Naive thymus-derived CD8-positive, alpha-beta T cell (primary cell): ENCODE data around the gene INPP4A. TPM values are rescaled to one million over a fixed set of nuclear protein-coding genes. Genes with fewer than 3 reads are reported as not detected.

ENCODE experiments used
- ATAC-seq, 2 donors: fragments of 150-1000 bp; cut with Tn5 transposase in 1 of 2; sonication (Bioruptor Pico), chemical (Tn5 transposase) in 1 of 2; 1 replicate in 1 of 2; 2 replicates in 1 of 2; pipeline ENCODE4 v1.10.0; 2021; ENCODE audit warnings: mild to moderate bottlenecking in 2 of 2, moderate library complexity in 2 of 2
- POLR2A ChIA-PET: fragments of 350-600 bp; sonication (Branson Sonifier 250); formaldehyde crosslinking; loops from one replicate; lab custom pipeline; 2021; ENCODE audit warnings: antibody characterized with exemption; lab: Charles Lee
- DNase-seq, 10 donors: peaks; one replicate each; pipeline versions ENCODE4 v3.0.0 to v3.0.0-alpha.2; 2020 to 2022
- H3K27ac Mint-ChIP-seq, 10 donors: one replicate each; pipeline ENCODE4 v1.8.0; 2020 to 2022; ENCODE audit warnings: mild to moderate bottlenecking in 10 of 10, mixed read lengths in 10 of 10, moderate library complexity in 4 of 10, inconsistent platforms in 1 of 10
- H3K27me3 Mint-ChIP-seq, 5 donors: one replicate each; pipeline ENCODE4 v1.8.0; 2021 to 2022; ENCODE audit warnings: mixed read lengths in 5 of 5
- H3K36me3 Mint-ChIP-seq, 3 donors: one replicate each; pipeline ENCODE4 v1.8.0; 2020 to 2022; ENCODE audit warnings: mixed read lengths in 3 of 3, mild to moderate bottlenecking in 2 of 3, inconsistent platforms in 1 of 3
- H3K4me1 Mint-ChIP-seq, 4 donors: one replicate each; pipeline ENCODE4 v1.8.0; 2021 to 2022; ENCODE audit warnings: mixed read lengths in 4 of 4
- H3K4me3 Mint-ChIP-seq, 10 donors: one replicate each; pipeline ENCODE4 v1.8.0; 2020 to 2022; ENCODE audit warnings: mild to moderate bottlenecking in 10 of 10, mixed read lengths in 10 of 10, moderate library complexity in 6 of 10, inconsistent platforms in 1 of 10
- H3K9me3 Mint-ChIP-seq, 9 donors: one replicate each; pipeline ENCODE4 v1.8.0; 2020 to 2022; ENCODE audit warnings: mixed read lengths in 9 of 9, mild to moderate bottlenecking in 3 of 9, inconsistent platforms in 1 of 9, moderate library complexity in 1 of 9
- polyA plus RNA-seq, 3 donors: library from polyadenylated mRNA; unstranded; fragments of 300-500 nt; fragmentation: Illumina TruSeq; gene quantifications; one replicate each; pipeline ENCODE4 v1.2.3, GENCODE V29; 2021
- total RNA-seq, 8 experiments: library from RNA in 2 of 8; stranded (reverse) in 2 of 8; gene quantifications; one replicate each; pipeline ENCODE4 v1.2.3 and lab custom pipeline; 2021 to 2026

Gene INPP4A
- total and polyA plus RNA-seq, 5 experiments from 2014 or later, result 37.7 to 141 (median 64.3) TPM

- no peaks in the 10 kb centered on the region for H3K9me3 Mint-ChIP-seq
- peak overlapping the region; percentile 78 to 98 (median 92) for H3K27ac Mint-ChIP-seq
- H3K4me1 Mint-ChIP-seq, result peaks cover 66 to 96% (median 95%) of the 10 kb centered on the region in 4 donors
- H3K36me3 Mint-ChIP-seq, result peaks cover 0 to 19% (median 12%) of the 10 kb centered on the region in 3 donors
- H3K4me3 Mint-ChIP-seq, result peak overlapping the region; percentile 29 to 94 (median 76)
- DNase-seq (peak in 3 of 10 donors; percentile 18 to 37 (median 20)), ATAC-seq (peak; percentile 32 to 47)
- POLR2A ChIA-PET, result interaction anchor here (0.6 to 12.9 kb wide), 3 partner anchors 9 to 306 kb away, joined by 3 to 233 read pairs (median 3); no protein-coding TSS in a partner anchor
- H3K27me3 Mint-ChIP-seq, result no peaks in the 10 kb centered on the region
Observed at GRCh38 chr2:98454500-98455235, 10.0 kb downstream of the INPP4A start.

GRCh38 chr2:98455494-98455976 lies 10.9 kb downstream of the INPP4A start:
- peaks cover 0 to 19% (median 12%) of the 10 kb centered on the region in 3 donors for H3K36me3 Mint-ChIP-seq
- DNase-seq (peak in 7 of 10 donors; percentile 27 to 69 (median 55)), ATAC-seq (peak; percentile 56 to 81)
- H3K27me3 Mint-ChIP-seq, result no peaks in the 10 kb centered on the region
- POLR2A ChIA-PET, result interaction anchor here (12.9 kb wide), 1 partner anchor 10 kb away, joined by 233 read pairs; no protein-coding TSS in a partner anchor
- H3K4me1 Mint-ChIP-seq, result peaks cover 67 to 96% (median 95%) of the 10 kb centered on the region in 4 donors
- H3K4me3 Mint-ChIP-seq, result peak overlapping the region; percentile 29 to 94 (median 76)
- peak overlapping the region; percentile 78 to 98 (median 92) for H3K27ac Mint-ChIP-seq
- no peaks in the 10 kb centered on the region for H3K9me3 Mint-ChIP-seq

GRCh38 chr2:98457045-98457696 lies 12.5 kb downstream of the INPP4A start:
- Mint-ChIP-seq H3K27me3 (no peaks in the 10 kb centered on the region), H3K4me3 (peak overlapping the region in 7 of 10 donors; percentile 13 to 57 (median 22)), H3K9me3 (no peaks in the 10 kb centered on the region), H3K4me1 (peaks cover 69 to 96% (median 94%) of the 10 kb centered on the region in 4 donors), H3K36me3 (peaks cover 0 to 21% (median 12%) of the 10 kb centered on the region in 3 donors), H3K27ac (peak overlapping the region in 9 of 10 donors; percentile 69 to 91 (median 83))
- POLR2A ChIA-PET, result interaction anchor here (0.7 to 2.1 kb wide), 7 partner anchors 7 to 29 kb away, joined by 3 to 5 read pairs (median 4); no protein-coding TSS in a partner anchor
- no peak for DNase-seq
- no peak for ATAC-seq

- H3K27ac Mint-ChIP-seq, result peak overlapping the region; percentile 90 to 100 (median 96)
- peaks cover 64 to 93% (median 90%) of the 10 kb centered on the region in 4 donors for H3K4me1 Mint-ChIP-seq
- ATAC-seq, result peak; percentile 45 to 65
- no peaks in the 10 kb centered on the region for H3K27me3 Mint-ChIP-seq
- H3K36me3 Mint-ChIP-seq, result peaks cover 0 to 21% (median 12%) of the 10 kb centered on the region in 3 donors
- peak in 5 of 10 donors; percentile 19 to 60 (median 40) for DNase-seq
- POLR2A ChIA-PET, result interaction anchor here (0.8 to 2.1 kb wide), 5 partner anchors 8 to 49 kb away, joined by 3 to 5 read pairs (median 3); no protein-coding TSS in a partner anchor
- no peaks in the 10 kb centered on the region for H3K9me3 Mint-ChIP-seq
- H3K4me3 Mint-ChIP-seq, result peak overlapping the region; percentile 38 to 79 (median 61)
Observed at GRCh38 chr2:98458207-98458606, 13.5 kb downstream of the INPP4A start.

GRCh38 chr2:98458667-98459380 lies 14.2 kb downstream of the INPP4A start:
- POLR2A ChIA-PET, result interaction anchor here (0.8 to 2.1 kb wide), 3 partner anchors 12 to 49 kb away, joined by 3 to 5 read pairs (median 5); no protein-coding TSS in a partner anchor
- DNase-seq, result no peak
- H3K36me3 Mint-ChIP-seq, result peaks cover 0 to 21% (median 12%) of the 10 kb centered on the region in 3 donors

GRCh38 chr2:98459496-98460175 lies 15.0 kb downstream of the INPP4A start:
- H3K9me3 Mint-ChIP-seq, result no peaks in the 10 kb centered on the region
- peak overlapping the region; percentile 5 to 85 (median 68) for H3K4me3 Mint-ChIP-seq
- peaks cover 63 to 93% (median 90%) of the 10 kb centered on the region in 4 donors for H3K4me1 Mint-ChIP-seq
- POLR2A ChIA-PET, result interaction anchor here (1.0 kb wide), 1 partner anchor 13 kb away, joined by 5 read pairs; no protein-coding TSS in a partner anchor
- peak overlapping the region; percentile 90 to 100 (median 96) for H3K27ac Mint-ChIP-seq
- DNase-seq (no peak), ATAC-seq (no peak)
- no peaks in the 10 kb centered on the region for H3K27me3 Mint-ChIP-seq
- H3K36me3 Mint-ChIP-seq, result peaks cover 0 to 21% (median 12%) of the 10 kb centered on the region in 3 donors

More at GRCh38 chr2:98458667-98459380, 14.2 kb downstream of the INPP4A start:
- Mint-ChIP-seq H3K27ac (peak overlapping the region; percentile 90 to 100 (median 96)), H3K4me1 (peaks cover 62 to 93% (median 90%) of the 10 kb centered on the region in 4 donors), H3K27me3 (no peaks in the 10 kb centered on the region), H3K4me3 (peak overlapping the region; percentile 38 to 85 (median 61)), H3K9me3 (no peaks in the 10 kb centered on the region)
- no peak for ATAC-seq

- POLR2A ChIA-PET, result interaction anchor here (0.9 to 12.8 kb wide), 4 partner anchors 10 to 21 kb away, joined by 3 to 233 read pairs (median 100); partner anchors contain the start of gene INPP4A
- DNase-seq (peak in 7 of 10 donors; percentile 34 to 78 (median 60)), ATAC-seq (peak; percentile 15 to 52)
- H3K4me1 Mint-ChIP-seq, result peaks cover 62 to 93% (median 90%) of the 10 kb centered on the region in 4 donors
- no peaks in the 10 kb centered on the region for H3K9me3 Mint-ChIP-seq
- no peaks in the 10 kb centered on the region for H3K27me3 Mint-ChIP-seq
- peak overlapping the region; percentile 90 to 100 (median 96) for H3K27ac Mint-ChIP-seq
- H3K36me3 Mint-ChIP-seq, result peaks cover 0 to 17% (median 10%) of the 10 kb centered on the region in 3 donors
- peak overlapping the region; percentile 36 to 88 (median 76) for H3K4me3 Mint-ChIP-seq
Observed at GRCh38 chr2:98460573-98461497, 16.2 kb downstream of the INPP4A start.

GRCh38 chr2:98461498-98462049 lies 16.9 kb downstream of the INPP4A start:
- peak overlapping the region; percentile 36 to 88 (median 76) for H3K4me3 Mint-ChIP-seq
- DNase-seq (no peak), ATAC-seq (no peak)
- H3K4me1 Mint-ChIP-seq, result peaks cover 67 to 94% (median 91%) of the 10 kb centered on the region in 4 donors
- H3K27ac Mint-ChIP-seq, result peak overlapping the region; percentile 90 to 100 (median 96)
- no peaks in the 10 kb centered on the region for H3K9me3 Mint-ChIP-seq
- H3K36me3 Mint-ChIP-seq, result peaks cover 0 to 12% (median 7%) of the 10 kb centered on the region in 3 donors
- POLR2A ChIA-PET, result interaction anchor here (0.9 to 12.8 kb wide), 4 partner anchors 9 to 20 kb away, joined by 3 to 233 read pairs (median 100); partner anchors contain the start of gene INPP4A
- no peaks in the 10 kb centered on the region for H3K27me3 Mint-ChIP-seq

GRCh38 chr2:98463081-98463481 lies 18.4 kb downstream of the INPP4A start:
- POLR2A ChIA-PET, result interaction anchor here (3.3 to 12.8 kb wide), 3 partner anchors 13 to 308 kb away, joined by 10 to 233 read pairs (median 194); partner anchors contain the start of gene INPP4A
- DNase-seq (no peak), ATAC-seq (no peak)
- Mint-ChIP-seq H3K4me1 (peaks cover 71 to 95% (median 91%) of the 10 kb centered on the region in 4 donors), H3K36me3 (peaks cover 0 to 7% (median 6%) of the 10 kb centered on the region in 3 donors), H3K9me3 (no peaks in the 10 kb centered on the region), H3K4me3 (peak overlapping the region; percentile 77 to 94 (median 88)), H3K27me3 (no peaks in the 10 kb centered on the region), H3K27ac (peak overlapping the region; percentile 89 to 99 (median 98))
